ENCODE measurements around the gene TBC1D24.
"Not testable (repeated sequence)": the region's sequence is repeated elsewhere in the genome, so short reads cannot be mapped to it uniquely, and the experiment has no call there.

Gene TBC1D24

GRCh38 chr16:2436110-2436509 is 38.8 kb upstream of the TBC1D24 start:
- TF ChIP-seq CTCF (IDR thresholded peaks at IDR 0.05; ENCODE audit: low read depth, low read length, missing control alignments): no peak
- no peak overlapping the region for H3K4me3 ChIP-seq (ENCODE audit: low read depth, low read length)
- in situ Hi-C loops (cut with HindIII; ENCODE audit: low sequenced_read_pairs): no loop called here
- no peak for DNase-seq (ENCODE audit: low read depth)

GRCh38 chr16:2437032-2437790 is 37.7 kb upstream of the TBC1D24 start:
- TF ChIP-seq CTCF (IDR thresholded peaks at IDR 0.05; ENCODE audit: low read depth, low read length, missing control alignments): no peak
- no peak for DNase-seq (ENCODE audit: low read depth)
- in situ Hi-C loops (cut with HindIII; ENCODE audit: low sequenced_read_pairs): no loop called here
- H3K4me3 ChIP-seq (ENCODE audit: low read depth, low read length): no peak overlapping the region

- no peak overlapping the region for H3K4me3 ChIP-seq (ENCODE audit: low read depth, low read length)
- TF ChIP-seq CTCF (IDR thresholded peaks at IDR 0.05; ENCODE audit: low read depth, low read length, missing control alignments): no peak
- DNase-seq (ENCODE audit: low read depth): no peak
- in situ Hi-C loops (cut with HindIII; ENCODE audit: low sequenced_read_pairs): no loop called here
These were observed 36.8 kb upstream of the TBC1D24 start for GRCh38 chr16:2438121-2438520.

GRCh38 chr16:2439598-2439997 is 35.3 kb upstream of the TBC1D24 start:
- DNase-seq (ENCODE audit: low read depth): no peak
- in situ Hi-C loops (cut with HindIII; ENCODE audit: low sequenced_read_pairs): no loop called here
- no peak for TF ChIP-seq CTCF (IDR thresholded peaks at IDR 0.05; ENCODE audit: low read depth, low read length, missing control alignments)
- no peak overlapping the region for H3K4me3 ChIP-seq (ENCODE audit: low read depth, low read length)

- DNase-seq (ENCODE audit: low read depth); H3K4me3 ChIP-seq (ENCODE audit: low read depth, low read length); in situ Hi-C loops (cut with HindIII; ENCODE audit: low sequenced_read_pairs): not testable (repeated sequence)
These were observed 33.7 kb upstream of the TBC1D24 start for GRCh38 chr16:2441143-2441804.

GRCh38 chr16:2443555-2443954 is 31.4 kb upstream of the TBC1D24 start:
- in situ Hi-C loops (cut with HindIII; ENCODE audit: low sequenced_read_pairs): no loop called here
- TF ChIP-seq CTCF (IDR thresholded peaks at IDR 0.05; ENCODE audit: low read depth, low read length, missing control alignments): no peak
- no peak for DNase-seq (ENCODE audit: low read depth)
- H3K4me3 ChIP-seq (ENCODE audit: low read depth, low read length): no peak overlapping the region

GRCh38 chr16:2447920-2448583 is 26.9 kb upstream of the TBC1D24 start:
- in situ Hi-C loops (cut with HindIII; ENCODE audit: low sequenced_read_pairs): no loop called here
- no peak for TF ChIP-seq CTCF (IDR thresholded peaks at IDR 0.05; ENCODE audit: low read depth, low read length, missing control alignments)
- DNase-seq (ENCODE audit: low read depth): no peak
- H3K4me3 ChIP-seq (ENCODE audit: low read depth, low read length): no peak overlapping the region

All from astrocyte of the cerebellum (primary cell).